OCI-LY7 (cell line): ENCODE measurements around the gene INPP4A. TPM values are rescaled to one million over a fixed set of nuclear protein-coding genes. Genes with fewer than 3 reads are reported as not detected.

Experiments used
- BruUV-seq: library from RNA; stranded (reverse); fragments of 400-500 nt; replicated peaks from 2 replicates; lab custom pipeline; 2021; lab: Mats Ljungman, UMichigan
- CTCF ChIA-PET: fragments of 300-600 bp; sonication (Branson Sonifier 250); formaldehyde crosslinking; loops from one replicate; lab custom pipeline; 2022; ENCODE audit warnings: antibody characterized with exemption; ENCODE audit not compliant: unreplicated experiment; lab: Charles Lee
- POLR2A ChIA-PET: fragments of 300-600 bp; sonication (Branson Sonifier 250); formaldehyde crosslinking; loops from one replicate; lab custom pipeline; 2022; ENCODE audit warnings: antibody characterized with exemption; lab: Charles Lee
- DNase-seq: peaks from one replicate; pipeline ENCODE4 v3.0.0-alpha.2; 2015; ENCODE audit warnings: low spot score
- H2AFZ ChIP-seq: fragments of 200-600 bp; sonication (generic), shearing (Covaris generic); 2 replicates; pipeline ENCODE4 v1.6.1; 2014; ENCODE audit warnings: mild to moderate bottlenecking, antibody characterized with exemption, low read length, moderate library complexity
- H3K27ac ChIP-seq: fragments of 200-600 bp; sonication (generic); 2 replicates; pipeline ENCODE4 v1.5.1; 2014; ENCODE audit warnings: mixed run types, low read depth, mild to moderate bottlenecking, moderate library complexity, low read length, inconsistent platforms; ENCODE audit not compliant: poor library complexity, severe bottlenecking
- H3K36me3 ChIP-seq: fragments of 200-600 bp; sonication (generic); 2 replicates; pipeline ENCODE4 v1.6.1; 2014; ENCODE audit warnings: mild to moderate bottlenecking, antibody characterized with exemption, low read length, moderate library complexity, mixed read lengths; ENCODE audit not compliant: insufficient read depth
- H3K4me1 ChIP-seq: fragments of 200-600 bp; sonication (generic); 2 replicates; pipeline ENCODE4 v1.5.1; 2014; ENCODE audit warnings: mild to moderate bottlenecking, low read length; ENCODE audit not compliant: insufficient read depth, poor library complexity, severe bottlenecking
- H3K4me2 ChIP-seq: fragments of 200-600 bp; sonication (generic); 2 replicates; pipeline ENCODE4 v1.6.1; 2014; ENCODE audit warnings: mild to moderate bottlenecking, low read length
- H3K4me3 ChIP-seq: fragments of 200-600 bp; sonication (generic); 2 replicates; pipeline ENCODE4 v1.5.1; 2014; ENCODE audit warnings: mild to moderate bottlenecking, low read depth, low read length; ENCODE audit not compliant: poor library complexity, severe bottlenecking
- H3K79me2 ChIP-seq: fragments of 200-600 bp; sonication (generic); 2 replicates; pipeline ENCODE4 v1.6.1; 2016; ENCODE audit warnings: low read depth, mild to moderate bottlenecking, low read length, moderate library complexity, mixed read lengths; ENCODE audit not compliant: insufficient read depth
- H3K9me2 ChIP-seq: fragments of 200-600 bp; sonication (generic); 2 replicates; pipeline ENCODE4 v1.6.1; 2016; ENCODE audit warnings: mild to moderate bottlenecking, low read length, mixed read lengths; ENCODE audit not compliant: insufficient read depth
- H3K9me3 ChIP-seq: fragments of 200-600 bp; sonication (generic); 2 replicates; pipeline ENCODE4 v1.6.1; 2014; ENCODE audit warnings: mild to moderate bottlenecking, mixed run types, low read length, mixed read lengths
- H4K20me1 ChIP-seq: fragments of 200-600 bp; sonication (generic); 2 replicates; pipeline ENCODE4 v1.6.1; 2014; ENCODE audit warnings: mild to moderate bottlenecking, antibody characterized with exemption, low read length, moderate library complexity, mixed read lengths; ENCODE audit not compliant: insufficient read depth
- EZH2phosphoT487 ChIP-seq: fragments of 200-600 bp; sonication (generic); IDR thresholded peaks from 2 replicates; pipeline ENCODE4 v1.6.1; 2018; ENCODE audit warnings: low read depth, borderline replicate concordance, mild to moderate bottlenecking, mixed run types, antibody characterized with exemption, low read length, moderate library complexity, mixed read lengths
- intact Hi-C: fragments of 100-400 bp; cut with micrococcal nuclease; formaldehyde crosslinking; loops from one replicate; pipeline ENCODE4 v1.10.0; 2022; ENCODE audit not compliant: unreplicated experiment
- total RNA-seq, 2 experiments: library from RNA; depleted of rRNA in 1 of 2; stranded (reverse); fragments of >200 nt in 1 of 2; shearing (Covaris generic) in 1 of 2; gene quantifications; 2 replicates each; pipeline ENCODE4 v1.2.3, GENCODE V29; 2014 to 2022
- TF ChIP-seq, protein P1 (sequence below): fragments of 200-600 bp; sonication (generic); conservative IDR thresholded peaks from 2 replicates; pipeline ENCODE4 v1.5.1; 2014; ENCODE audit warnings: mild to moderate bottlenecking, antibody characterized with exemption, low read length, moderate library complexity, mixed read lengths

INPP4A gene
- total RNA-seq, 2 experiments from 2014 or later = 28.5 to 28.6 TPM

DNA sequence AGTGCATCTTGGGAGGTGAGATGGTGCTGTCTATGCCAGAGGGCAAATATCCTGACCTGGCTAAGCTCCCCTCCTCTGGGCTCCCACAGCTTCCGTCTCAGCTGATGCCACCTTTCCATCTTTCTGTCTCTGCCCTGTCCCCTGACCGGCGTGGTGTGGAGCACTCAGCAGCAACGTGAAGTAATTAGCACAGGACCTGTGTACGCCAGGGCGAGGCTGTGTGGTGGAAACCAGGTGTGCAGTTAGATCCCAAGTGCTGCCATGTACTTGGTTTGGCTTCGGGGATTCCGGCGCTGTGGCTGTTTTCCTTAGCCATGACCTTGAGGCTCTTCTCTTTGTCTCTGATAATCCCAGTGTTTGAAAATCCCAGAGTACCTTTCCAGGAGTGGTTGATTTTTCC is 127.1 kb downstream of the INPP4A start:
- H3K27ac ChIP-seq = no peak overlapping the region
- no peak overlapping the region for H3K4me2 ChIP-seq
- no peak for DNase-seq
- CTCF ChIA-PET = no interaction called here
- BruUV-seq = no TSS peak
- TF ChIP-seq EZH2phosphoT487 = no peak
- TF ChIP-seq, protein P1, sequence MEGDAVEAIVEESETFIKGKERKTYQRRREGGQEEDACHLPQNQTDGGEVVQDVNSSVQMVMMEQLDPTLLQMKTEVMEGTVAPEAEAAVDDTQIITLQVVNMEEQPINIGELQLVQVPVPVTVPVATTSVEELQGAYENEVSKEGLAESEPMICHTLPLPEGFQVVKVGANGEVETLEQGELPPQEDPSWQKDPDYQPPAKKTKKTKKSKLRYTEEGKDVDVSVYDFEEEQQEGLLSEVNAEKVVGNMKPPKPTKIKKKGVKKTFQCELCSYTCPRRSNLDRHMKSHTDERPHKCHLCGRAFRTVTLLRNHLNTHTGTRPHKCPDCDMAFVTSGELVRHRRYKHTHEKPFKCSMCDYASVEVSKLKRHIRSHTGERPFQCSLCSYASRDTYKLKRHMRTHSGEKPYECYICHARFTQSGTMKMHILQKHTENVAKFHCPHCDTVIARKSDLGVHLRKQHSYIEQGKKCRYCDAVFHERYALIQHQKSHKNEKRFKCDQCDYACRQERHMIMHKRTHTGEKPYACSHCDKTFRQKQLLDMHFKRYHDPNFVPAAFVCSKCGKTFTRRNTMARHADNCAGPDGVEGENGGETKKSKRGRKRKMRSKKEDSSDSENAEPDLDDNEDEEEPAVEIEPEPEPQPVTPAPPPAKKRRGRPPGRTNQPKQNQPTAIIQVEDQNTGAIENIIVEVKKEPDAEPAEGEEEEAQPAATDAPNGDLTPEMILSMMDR = no peak
- POLR2A ChIA-PET = no interaction called here
- H3K4me1 ChIP-seq = no peaks in the 10 kb centered on the region
- H3K36me3 ChIP-seq = no peaks in the 10 kb centered on the region
- H3K9me2 ChIP-seq = no peaks in the 10 kb centered on the region
- no peak overlapping the region for H2AFZ ChIP-seq
- no peaks in the 10 kb centered on the region for H3K9me3 ChIP-seq
- no peaks in the 10 kb centered on the region for H4K20me1 ChIP-seq
- no peaks in the 10 kb centered on the region for H3K79me2 ChIP-seq
- intact Hi-C loops = no loop called here
- H3K4me3 ChIP-seq = no peak overlapping the region

- H3K36me3 ChIP-seq = no peaks in the 10 kb centered on the region
- no peak overlapping the region for H2AFZ ChIP-seq
- no peak overlapping the region for H3K27ac ChIP-seq
- no peak overlapping the region for H3K4me3 ChIP-seq
- intact Hi-C loops = no loop called here
- TF ChIP-seq, protein P1 = no peak
- no peak for TF ChIP-seq EZH2phosphoT487
- H4K20me1 ChIP-seq = no peaks in the 10 kb centered on the region
- CTCF ChIA-PET = interaction anchor here (0.9 kb wide), 1 partner anchor 10 kb away, joined by 14 read pairs; no protein-coding TSS in a partner anchor
- BruUV-seq = no TSS peak
- H3K4me2 ChIP-seq = no peak overlapping the region
- POLR2A ChIA-PET = no interaction called here
- DNase-seq = no peak
- no peaks in the 10 kb centered on the region for H3K9me2 ChIP-seq
- H3K4me1 ChIP-seq = no peaks in the 10 kb centered on the region
- H3K9me3 ChIP-seq = no peaks in the 10 kb centered on the region
- H3K79me2 ChIP-seq = no peaks in the 10 kb centered on the region
These were observed 127.6 kb downstream of the INPP4A start for GRCh38 chr2:98572211-98572610.

DNA sequence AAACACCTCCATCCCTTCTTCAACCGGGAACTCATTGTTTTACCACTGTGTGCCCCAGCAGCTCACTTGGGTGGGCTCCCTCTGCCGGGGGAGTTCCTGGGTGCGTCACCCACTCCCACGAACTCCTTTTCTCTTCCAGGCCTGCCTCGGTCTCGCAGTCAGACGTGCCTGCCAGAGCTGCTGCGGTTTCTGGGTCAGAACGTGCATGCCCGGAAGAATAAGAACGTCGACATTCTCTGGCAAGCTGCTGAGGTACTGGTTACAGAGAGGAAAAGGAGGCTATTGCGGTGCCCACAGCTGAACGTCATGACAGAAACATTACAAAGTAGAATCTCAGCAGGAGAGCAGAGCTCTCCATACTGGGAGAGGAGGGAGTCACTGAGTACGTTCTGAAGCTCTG is 128.0 kb downstream of the INPP4A start:
- Histone ChIP-seq H3K27ac (no peak overlapping the region), H3K79me2 (no peaks in the 10 kb centered on the region), H4K20me1 (no peaks in the 10 kb centered on the region), H3K4me3 (no peak overlapping the region), H3K9me3 (no peaks in the 10 kb centered on the region), H3K9me2 (no peaks in the 10 kb centered on the region), H3K36me3 (no peaks in the 10 kb centered on the region), H3K4me1 (no peaks in the 10 kb centered on the region), H2AFZ (no peak overlapping the region), H3K4me2 (no peak overlapping the region)
- intact Hi-C loops = no loop called here
- no TSS peak for BruUV-seq
- TF ChIP-seq, protein P1 = no peak
- no peak for TF ChIP-seq EZH2phosphoT487
- ChIA-PET CTCF (interaction anchor here (0.9 kb wide), 1 partner anchor 10 kb away, joined by 14 read pairs; no protein-coding TSS in a partner anchor), POLR2A (no interaction called here)
- DNase-seq = no peak
